Body of pancreas (tissue), 4 donors: ENCODE measurements around the gene LRP2.

Source experiments
- POLR2A ChIP-seq, 3 donors: fragments of 450-650 bp; IDR thresholded peaks; one replicate each; pipeline ENCODE4 v1.6.1; 2016; ENCODE audit warnings: antibody characterized with exemption in 3 of 3, mild to moderate bottlenecking in 2 of 3
- TF ChIP-seq, protein P1 (sequence below), 7 experiments: fragments of 450-650 bp in 4 of 7; fragments of 200-600 bp in 3 of 7; sonication (generic) in 3 of 7; IDR thresholded peaks; one replicate each; pipeline ENCODE4 v1.5.1; 2016 to 2019; ENCODE audit warnings: antibody characterized with exemption in 7 of 7

DNA sequence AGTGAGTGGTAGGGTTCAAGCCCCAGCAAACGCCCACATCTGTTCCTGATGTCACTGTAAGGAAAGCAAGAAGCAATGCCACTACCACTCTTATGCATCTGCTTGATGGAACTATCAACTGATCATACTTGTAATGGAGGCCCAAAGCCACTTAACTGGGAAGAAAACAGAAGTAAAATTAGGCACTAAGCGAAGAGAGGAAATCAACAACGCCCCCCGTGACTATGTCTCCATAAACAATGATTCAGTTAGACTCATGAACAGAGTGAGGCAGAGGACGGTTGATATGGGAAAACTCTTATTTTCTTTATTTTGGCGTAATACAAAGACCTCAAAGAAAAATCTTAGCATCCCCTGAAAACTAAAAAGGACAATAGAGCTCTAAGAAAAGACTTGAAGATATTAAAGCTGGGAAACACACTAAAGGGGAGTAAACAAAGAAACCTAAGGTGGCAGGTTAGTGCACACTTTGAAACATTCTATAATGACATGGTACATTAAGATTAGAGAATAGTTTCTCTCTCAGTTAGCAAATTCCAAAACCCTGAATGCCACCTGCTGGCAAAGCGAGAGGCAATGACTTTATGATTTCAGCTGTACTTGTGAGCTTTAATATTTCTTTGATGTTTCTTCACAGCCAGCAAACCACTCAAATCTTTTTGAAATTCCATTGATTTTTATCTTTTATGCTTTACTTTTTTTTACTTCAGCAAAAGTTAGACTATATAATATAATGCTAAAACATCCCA, 86.5 kb downstream of the LRP2 start:
- no peak for TF ChIP-seq POLR2A (IDR thresholded peaks at IDR 0.05)
- TF ChIP-seq, protein P1, sequence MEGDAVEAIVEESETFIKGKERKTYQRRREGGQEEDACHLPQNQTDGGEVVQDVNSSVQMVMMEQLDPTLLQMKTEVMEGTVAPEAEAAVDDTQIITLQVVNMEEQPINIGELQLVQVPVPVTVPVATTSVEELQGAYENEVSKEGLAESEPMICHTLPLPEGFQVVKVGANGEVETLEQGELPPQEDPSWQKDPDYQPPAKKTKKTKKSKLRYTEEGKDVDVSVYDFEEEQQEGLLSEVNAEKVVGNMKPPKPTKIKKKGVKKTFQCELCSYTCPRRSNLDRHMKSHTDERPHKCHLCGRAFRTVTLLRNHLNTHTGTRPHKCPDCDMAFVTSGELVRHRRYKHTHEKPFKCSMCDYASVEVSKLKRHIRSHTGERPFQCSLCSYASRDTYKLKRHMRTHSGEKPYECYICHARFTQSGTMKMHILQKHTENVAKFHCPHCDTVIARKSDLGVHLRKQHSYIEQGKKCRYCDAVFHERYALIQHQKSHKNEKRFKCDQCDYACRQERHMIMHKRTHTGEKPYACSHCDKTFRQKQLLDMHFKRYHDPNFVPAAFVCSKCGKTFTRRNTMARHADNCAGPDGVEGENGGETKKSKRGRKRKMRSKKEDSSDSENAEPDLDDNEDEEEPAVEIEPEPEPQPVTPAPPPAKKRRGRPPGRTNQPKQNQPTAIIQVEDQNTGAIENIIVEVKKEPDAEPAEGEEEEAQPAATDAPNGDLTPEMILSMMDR (IDR thresholded peaks at IDR 0.05) = peak in 3 of 7 experiments; percentile 11 to 19 (median 17)
